DMS53 treated with DMSO at 0.1 percent for 48 hours (cell line): ENCODE data around the gene SECTM1.
"Not testable (repeated sequence)": the region's sequence is repeated elsewhere in the genome, so short reads cannot be mapped to it uniquely, and the experiment has no call there.

Experiments used
- DNase-seq: peaks from one replicate; lab custom pipeline; 2025; ENCODE audit not compliant: unreplicated experiment; lab: John Stamatoyannopoulos, UW

The SECTM1 gene

DNA sequence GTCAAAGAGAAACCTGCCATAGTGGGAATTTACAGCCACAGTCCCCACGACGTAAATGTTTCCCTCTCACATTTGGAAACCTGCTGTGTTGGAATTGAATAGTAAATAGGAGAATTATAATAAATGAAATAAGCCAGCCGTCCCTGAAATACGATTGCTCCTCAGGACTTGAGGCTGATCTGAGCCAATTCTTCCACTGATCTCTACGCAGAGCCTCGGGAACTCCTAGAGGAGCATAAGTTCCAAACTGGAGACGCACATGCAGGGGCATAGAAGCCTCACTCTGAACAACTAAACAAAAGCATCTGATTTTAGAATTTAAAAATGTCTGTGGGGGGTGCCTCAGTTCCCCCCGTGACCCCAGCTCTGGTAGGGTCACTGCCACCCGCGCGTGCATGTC lies 15.3 kb upstream of the SECTM1 start:
- DNase-seq = no peak

DNA sequence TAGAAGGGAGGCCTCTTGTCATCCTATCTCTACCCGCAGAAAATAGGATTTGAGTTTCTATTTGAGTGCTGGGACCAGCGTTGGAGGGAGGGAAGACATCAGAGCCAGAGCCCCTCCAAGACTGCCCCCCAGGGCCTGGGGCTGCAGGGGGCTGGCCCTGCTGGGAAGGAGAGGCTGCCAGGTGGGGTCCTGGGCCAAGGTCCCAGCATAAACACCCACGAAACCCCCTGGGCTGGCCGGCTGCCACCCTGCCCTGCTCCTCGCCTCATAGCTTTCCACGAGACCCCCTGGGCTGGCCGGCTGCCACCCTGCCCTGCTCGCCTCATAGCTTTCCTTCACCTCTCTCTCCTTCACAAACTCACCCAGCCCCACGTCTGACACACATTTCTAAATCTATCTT lies 14.9 kb upstream of the SECTM1 start:
- no peak for DNase-seq

DNA sequence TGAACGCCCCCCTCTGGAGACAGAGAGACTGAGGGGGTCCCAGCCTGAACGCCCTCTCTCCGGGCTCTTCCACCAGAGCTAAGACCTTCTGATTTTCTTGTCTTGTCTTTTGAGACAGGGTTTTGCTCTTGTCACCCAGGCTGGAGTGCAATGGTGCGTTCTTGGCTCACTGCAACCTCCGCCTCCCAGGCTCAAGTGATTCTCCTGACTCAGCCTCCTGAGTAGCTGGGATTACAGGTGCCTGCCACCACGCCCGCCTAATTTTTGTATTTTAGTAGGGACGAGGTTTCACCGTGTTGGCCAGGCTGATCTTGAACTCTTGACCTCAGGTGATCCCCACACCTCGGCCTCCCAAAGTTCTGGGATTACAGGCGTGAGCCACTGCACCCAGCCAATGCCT lies 14.4 kb upstream of the SECTM1 start:
- not testable (repeated sequence) for DNase-seq

DNA sequence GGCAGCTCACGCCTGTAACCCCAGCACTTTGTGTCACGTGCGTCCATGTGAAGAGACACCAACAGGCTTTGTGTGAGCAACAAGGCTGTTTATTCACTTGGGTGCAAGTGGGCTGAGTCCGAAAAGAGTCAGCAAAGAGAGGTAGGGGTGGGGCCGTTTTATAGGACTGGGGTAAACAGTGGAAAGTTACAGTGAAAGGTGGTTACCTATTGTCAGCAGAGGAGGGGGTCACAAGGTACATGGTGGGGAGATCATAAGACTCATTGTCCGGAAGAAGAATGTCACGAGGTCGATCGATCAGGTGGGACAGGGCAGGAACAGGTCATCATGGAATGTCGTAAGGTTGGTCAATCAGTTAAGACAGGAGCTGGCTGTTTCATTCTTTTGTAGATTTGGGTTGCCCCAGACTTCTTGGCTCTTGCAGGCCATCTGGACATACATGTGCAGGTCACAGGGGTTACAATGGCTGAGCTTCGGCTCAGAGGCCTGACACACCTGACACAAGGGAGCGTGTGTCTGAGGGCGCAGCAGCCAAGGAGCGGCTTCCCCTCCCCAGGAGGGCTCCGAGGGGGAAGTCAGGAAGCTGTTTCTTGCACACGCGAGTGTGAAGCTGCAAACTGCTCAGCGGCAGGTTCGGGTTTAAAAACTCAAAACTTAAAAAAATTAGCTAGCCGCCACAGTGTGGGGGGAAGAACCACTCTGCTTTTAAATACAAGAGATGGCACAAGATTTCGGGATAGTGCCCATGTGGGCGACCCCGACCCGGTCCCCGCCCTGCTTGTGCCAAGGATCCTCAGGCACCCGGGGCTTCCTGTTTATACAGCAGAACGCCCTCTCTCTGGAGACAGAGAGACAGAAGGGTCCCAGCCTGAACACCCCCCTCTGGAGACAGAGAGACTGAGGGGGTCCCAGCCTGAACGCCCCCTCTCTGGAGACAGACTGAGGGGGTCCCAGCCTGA lies 13.1 kb upstream of the SECTM1 start:
- DNase-seq = no peak

DNA sequence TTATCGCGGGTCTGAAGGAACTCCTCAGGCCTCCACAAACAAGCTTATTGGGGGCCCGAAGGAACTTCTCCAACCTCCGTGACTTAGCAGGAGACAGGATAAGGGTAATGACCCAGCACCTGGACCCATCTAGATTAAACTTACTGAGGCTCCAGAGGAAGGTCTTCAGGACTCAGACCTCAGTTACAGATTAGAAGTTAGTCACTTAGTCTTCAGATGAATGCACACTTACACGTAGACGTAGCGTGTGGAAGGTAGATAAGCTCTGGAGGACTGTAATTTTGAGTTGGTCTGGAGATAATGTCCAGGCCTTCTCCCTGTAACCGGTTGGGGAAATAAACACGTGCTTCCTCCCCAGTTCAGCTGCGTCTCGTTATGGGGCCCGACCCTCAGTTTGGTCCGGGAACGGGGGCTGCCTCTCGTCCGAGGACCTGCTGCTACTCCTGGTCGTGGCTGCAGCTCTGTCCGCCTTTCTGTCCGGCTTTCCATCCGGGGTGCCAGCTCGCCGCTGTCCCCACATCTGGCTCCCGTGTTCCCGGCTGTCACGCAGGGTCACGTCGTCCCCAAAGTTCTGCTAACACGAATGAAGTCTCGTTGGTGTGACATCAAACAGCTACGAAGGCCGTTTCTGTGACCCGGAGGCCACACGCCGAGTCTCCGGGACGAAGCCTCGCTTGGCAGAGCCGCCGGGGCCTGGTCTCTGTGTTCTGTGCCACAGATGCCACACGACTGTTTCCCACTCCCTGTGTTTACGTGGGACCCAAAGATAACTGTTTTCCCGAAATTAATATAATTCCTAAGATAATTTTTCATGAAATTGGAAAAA lies 11.8 kb upstream of the SECTM1 start:
- no peak for DNase-seq

DNA sequence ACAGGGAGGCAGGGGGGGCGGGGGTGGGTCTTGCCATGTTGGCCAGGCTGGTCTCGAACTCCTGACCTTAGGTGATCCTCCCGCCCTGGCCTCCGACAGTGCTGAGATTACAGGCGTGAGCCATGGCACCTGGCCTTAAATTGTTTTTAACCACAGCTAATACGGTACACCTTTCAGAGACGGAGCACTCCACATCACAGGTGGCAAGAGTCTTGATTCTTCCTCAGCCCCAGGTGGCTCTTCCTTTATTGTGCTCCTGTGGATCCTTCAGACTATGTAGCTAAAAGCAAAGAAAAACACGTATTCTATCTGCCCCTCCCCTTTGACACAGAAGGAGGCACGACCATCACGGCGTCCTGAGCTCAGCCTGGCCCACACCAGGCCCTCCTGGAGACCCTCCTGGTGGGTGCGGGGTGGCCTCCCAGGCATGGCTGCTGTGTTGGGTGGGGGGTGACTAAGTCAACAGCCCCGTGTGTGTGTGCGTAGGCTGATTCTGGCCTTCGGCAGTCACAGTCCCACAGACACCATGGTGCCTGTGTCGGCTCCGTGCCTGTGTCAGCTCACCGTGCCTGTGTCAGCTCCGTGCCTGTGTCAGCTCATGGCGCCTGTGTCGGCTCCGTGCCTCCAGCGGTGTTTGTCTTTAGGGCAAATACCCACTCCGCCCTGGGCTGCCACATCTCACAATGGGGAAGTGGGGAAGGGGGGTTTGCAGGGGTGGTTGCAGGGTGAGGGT lies 10.8 kb upstream of the SECTM1 start:
- DNase-seq = no peak

DNA sequence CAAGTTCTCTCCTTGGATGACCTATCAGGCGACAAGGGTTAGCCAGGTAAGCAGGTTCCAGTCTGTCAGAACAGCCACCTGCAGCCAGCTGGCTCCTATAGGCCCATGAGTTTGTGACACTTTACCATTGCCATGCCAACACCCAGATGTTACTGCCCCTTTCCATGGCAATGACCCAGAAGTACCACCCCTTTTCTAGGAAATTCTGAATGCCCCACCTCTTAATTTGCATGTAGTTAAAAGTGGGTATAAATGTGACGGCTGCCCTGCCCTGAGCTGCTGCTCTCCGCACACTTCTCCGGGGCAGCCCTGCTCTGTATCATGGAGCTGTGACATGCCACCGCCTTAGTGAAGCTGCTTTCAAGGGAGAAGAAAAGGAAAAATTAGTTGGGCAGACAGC lies 10.0 kb upstream of the SECTM1 start:
- no peak for DNase-seq

DNA sequence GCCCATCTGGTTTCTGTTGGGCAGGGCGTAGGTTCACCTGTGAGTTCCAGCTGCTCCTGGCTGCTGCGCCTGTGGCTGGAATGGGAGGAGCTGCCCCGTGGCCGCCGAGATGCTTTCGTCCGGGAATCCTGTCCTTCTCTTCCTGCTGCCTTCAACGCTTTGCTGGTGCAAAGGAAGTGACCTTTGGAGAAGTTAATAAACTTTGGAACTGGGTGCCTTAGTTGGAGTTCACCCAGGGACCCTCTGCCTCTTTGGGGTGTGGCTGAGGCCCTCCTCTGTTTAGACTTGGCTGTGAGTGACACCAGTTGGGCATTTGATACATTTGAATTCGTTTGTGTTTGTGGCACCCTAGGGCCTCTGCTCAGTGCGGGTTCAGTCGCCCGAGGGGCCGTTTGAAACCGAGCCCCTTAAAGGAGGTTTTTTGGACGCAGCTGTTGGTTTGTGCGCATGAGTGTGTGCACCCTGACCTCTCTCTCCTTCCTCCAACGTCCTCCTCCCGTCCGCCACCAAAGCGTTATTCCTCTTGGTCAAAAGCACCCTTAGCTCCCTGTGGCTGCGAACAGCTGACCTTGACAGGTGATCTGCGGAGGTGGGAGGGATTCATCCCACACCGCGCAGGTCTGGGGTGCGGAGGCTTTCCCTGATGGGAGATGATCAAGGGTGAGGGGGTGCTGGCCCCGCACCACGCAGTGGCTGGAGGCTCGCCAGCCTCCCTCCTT lies 9.0 kb upstream of the SECTM1 start:
- DNase-seq = no peak

DNA sequence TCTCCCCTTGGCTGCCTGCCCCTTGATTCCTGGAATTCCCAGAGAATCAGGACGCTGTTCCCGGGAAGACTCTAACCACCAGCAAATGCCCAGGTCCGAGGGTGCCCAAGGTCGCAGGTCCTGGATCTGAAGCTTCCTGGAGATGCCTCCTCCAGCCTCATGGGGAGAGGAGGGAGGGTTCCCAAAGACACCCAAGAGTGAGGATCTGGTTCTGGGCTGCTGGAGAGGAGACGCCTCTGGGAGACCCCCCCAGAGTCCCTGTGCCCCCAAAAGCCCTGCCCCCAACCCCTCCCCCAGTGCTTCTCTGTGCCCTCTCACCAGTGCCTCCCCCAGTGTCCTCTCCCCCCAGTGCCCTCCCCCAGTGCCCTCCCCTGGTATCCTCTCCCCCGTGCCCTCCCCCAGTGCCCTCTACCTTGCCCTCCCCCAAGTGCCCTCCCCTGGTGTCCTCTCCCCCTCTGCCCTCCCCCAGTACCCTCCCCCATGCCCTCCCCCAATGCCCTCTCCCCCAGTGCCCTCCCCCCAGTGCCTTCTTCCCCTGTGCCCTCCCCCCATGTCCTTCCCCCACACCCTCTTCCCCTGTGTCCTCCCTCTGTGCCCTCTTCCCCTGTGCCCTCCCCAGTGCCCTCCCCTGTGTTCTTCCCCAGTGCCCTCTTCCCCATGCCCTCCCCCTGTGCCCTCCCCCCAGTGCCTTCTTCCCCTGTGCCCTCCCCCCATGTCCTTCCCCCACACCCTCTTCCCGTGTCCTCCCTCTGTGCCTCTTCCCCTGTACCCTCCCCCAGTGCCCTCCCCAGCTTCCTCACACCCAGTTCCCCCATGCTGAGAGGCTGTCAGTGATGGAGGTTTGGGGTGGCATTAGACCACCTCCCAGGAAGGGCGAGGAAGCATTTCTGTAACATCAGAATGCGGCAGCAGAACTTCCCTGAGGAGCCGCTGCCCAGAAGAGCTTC lies 6.3 kb upstream of the SECTM1 start:
- DNase-seq = no peak

DNA sequence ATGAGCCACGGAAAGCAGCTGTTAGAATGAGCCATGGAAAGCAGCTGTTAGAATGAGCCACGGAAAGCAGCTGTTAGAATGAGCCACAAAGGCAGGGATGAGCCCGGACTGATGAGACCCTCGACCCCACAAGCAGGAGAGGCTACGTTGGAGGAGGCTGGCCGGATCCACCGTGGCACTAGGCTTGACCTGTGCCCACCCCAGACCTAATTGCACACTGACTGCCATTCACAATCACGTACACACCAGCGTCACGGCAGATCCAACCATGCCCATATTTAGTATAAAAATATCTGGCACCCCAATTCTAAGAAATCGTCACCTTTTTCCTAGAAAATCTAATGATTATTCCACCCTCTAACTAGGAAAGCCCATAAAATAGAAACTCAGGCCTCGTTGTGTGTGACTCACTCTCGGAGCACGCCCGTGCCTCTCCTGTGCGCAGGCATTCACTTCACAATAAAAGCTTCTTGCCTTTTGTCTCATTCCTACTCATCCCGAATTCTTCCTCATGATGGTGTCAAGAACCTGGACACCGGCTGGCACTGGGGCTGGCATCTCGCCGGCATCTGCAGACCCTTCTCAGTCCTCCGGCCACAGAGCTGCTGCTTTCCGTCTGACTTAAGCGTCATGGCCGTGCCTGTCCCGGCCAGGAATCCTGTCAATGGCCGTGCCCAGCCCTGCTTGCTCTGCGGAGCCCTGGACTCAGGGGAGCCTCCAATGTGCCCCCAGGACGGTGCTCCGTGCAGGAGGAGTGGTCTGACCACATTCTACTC lies 5.5 kb upstream of the SECTM1 start:
- peak; percentile 26 for DNase-seq

DNA sequence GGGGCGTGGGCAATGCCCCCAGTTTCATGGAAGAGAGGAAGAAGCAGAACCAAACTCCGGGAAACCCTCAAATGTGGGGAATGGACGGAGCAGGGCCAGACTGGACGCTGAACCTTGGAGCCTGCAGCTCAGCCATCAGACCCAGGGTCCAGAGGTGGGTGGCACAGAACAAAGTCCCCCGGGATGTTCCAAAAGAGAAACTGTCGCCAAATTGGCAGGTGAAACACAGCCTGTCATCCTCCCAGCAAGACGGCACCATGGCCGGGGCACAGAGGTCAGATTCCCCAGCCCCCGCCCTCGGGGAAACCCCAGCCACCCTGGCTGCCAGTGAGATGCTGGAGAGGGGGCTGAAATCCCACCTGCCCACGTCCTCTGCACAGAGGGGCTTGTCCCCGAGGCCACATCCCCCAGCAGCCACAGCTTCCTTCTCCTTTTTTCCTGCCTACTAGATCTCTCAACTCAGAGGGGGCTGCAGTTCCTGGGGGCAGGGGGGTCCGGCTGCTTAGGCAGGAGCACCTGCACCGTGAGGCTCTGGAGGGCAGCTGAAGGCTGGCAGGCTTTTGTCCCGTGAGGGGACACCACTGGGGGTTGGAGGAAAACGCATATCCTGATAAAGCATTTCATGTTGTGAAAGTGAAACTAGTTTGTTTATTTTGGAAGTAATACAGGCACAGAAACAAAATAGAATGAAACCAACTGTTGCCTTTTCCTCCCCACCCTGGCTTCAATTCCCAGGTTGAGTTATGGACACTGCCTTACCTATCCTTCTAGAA lies 1.2 kb upstream of the SECTM1 start:
- no peak for DNase-seq

DNA sequence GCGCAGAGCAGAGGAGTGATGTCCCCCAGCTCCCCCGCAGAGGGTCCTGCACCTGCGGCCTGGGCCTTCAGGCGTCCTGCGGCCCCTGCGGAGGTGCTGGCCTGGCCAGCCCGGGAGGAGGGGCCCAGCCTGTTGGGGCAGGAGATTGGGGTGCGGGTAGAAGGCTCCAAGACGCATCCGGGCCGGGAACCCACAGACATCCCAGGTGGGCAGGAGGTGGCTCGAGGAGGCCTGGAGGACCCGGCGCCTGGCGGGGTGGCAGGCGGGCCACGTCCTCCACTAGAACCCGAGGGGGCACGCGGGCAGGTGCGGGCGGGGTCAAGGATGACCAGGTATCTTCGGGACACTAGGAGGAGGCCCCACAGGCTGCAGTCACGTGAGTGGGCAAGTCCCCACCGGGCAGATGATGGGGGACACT lies 647 bp upstream of the SECTM1 start:
- no peak for DNase-seq

DNA sequence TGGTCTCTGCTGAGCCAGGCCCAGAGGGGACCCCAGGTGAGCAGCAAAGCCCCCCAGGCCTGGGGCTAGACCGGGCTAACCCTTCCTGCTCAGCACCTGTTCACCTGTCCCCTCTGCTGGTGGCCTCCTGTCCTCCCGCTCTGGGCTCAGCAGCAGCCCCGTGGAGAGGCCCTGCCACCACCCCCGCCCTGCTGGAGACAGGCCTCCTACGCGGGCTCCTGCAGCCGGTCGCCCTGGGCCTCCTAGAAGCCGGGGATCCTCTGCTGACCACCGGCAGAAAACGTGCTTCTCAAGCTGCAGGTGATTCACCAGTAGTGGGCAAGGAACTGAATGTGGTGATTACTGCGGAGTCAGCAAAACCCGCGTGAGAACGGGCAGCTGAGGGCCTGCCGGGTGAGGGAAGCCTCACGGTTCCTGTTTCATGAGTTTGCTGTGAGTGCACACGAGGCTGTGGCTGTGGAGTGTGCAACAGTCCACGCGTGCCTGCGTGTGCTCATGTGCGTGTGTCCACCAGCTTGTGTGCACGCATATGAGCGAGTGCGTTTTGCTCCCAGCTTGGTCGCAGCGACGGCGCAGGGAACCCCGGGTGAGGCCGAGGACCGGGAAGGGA lies 792 bp downstream of the SECTM1 start:
- DNase-seq = peak; percentile 57

DNA sequence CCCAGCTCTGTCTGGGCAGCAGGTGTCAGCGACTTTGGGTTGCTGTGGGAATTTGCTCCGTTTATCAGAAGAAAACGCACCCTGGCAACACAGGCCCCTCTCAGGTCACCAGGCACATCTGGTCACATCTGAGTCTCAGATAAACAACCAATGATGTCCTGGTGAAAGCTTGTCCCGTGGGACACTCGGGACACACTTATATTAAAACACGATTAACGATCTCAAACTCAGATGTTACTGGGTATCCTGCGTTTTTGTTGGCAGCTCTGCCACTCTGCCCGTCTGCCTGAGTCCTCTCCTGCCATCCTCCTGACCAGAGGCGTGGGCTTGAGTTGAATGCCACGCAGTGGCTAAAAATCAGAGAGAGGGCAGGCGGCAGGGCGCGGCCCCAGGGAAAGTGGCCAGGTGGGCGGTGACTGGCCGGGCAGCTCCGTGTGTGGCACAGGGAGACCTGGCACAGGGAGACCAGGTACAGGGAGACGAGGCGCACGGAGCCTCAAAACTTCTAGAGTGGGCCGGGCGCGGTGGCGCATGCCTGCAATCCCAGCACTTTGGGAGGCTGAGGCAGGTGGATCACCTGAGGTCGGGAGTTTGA lies 2.1 kb downstream of the SECTM1 start:
- no peak for DNase-seq

DNA sequence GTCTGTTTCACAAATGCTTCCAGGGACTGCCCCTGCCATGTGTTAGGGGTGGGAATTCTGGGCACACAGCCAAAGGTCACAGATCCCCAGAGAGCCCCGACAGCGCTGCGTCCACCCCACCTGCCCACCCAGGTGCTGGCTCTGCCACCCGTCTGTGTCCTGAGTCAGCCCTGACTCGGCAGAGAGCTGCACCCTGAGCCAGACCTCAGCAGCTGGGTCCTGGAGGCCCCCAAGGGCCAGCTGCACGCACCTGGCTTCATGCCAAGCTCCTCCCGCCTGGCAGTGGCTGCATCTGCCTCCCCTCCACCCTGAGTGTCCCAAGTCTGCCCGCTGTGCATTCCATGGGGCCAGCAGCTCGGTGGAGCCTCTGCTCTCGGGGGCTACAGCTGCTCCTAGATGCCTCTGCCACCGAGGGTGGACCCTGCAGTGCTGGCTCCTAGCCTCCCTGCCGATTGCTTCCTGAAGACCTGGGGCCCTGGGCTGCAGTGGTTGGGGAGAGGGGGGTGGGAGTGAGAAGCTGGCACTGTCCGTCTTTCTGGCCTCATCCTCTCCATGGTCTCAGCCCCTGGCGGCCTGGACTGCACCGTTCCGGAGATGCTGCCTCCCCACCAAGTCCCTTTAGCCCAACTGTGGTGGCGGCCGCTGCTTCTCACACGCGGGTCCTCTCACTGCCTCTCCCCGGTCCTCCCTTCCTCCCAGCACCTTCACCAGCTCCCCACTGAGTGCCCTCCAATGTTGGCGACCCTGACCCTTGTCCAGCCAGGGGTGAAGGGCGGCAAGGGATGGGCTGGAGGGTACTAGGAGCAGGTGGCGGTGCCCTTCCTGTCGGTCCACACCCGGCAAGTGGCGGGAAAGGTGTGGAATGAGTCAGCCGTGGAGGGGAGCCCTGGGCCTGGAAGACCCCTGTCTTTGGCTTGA lies 3.0 kb downstream of the SECTM1 start:
- peak; percentile 83 for DNase-seq

DNA sequence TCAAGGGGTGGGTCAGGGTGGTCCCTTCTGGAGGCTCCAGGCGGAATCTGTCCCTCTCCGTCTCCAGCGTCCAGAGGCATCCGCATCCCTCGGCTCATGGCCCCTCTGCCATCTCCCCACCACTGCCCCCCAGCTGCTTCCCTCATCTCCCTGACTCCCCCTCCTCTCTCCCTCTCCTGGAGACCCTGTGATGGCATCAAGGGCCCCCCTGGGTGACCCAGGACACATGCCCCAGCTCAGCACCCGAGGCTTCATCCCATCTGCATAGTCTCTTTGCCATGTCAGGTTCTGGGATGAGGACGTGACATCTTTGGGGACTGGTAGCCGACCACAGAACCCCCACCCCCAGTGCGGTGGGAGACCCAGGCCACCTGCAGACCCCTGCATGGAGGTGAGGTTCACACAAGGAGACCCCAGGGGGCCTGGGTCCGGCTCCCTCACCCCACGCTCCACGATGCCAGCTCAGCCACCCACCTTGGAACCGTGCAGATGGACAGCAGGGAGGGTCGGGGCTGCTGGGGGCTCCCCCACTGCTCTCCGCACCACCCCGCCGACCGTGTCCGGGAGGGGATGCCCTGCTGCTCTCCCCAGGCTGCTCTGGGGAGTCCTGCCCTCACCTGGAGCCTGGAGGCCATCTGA lies 3.8 kb downstream of the SECTM1 start:
- no peak for DNase-seq
